Measurements from ENCODE around the gene ZNF184.

Gene ZNF184

GRCh38 chr6:27495386-27496135 is 22.7 kb upstream of the ZNF184 start:
- Mint-ChIP-seq H3K4me3 (peak overlapping the region; percentile 77 to 78), H3K4me1 (peaks cover 17% of the 10 kb centered on the region), H3K27me3 (peaks cover 72% of the 10 kb centered on the region), H3K9me3 (no peaks in the 10 kb centered on the region), H3K27ac (peak overlapping the region in 1 of 2 donors; percentile 95)
- ATAC-seq (peak; percentile 97), DNase-seq (peak; percentile 55 to 83)

- DNase-seq (no peak), ATAC-seq (no peak)
- Mint-ChIP-seq H3K27ac (peak overlapping the region in 1 of 2 donors; percentile 95), H3K9me3 (no peaks in the 10 kb centered on the region), H3K27me3 (peaks cover 66% of the 10 kb centered on the region), H3K4me1 (peaks cover 17% of the 10 kb centered on the region), H3K4me3 (peak overlapping the region; percentile 77 to 78)
Measured at GRCh38 chr6:27494987-27495385, 22.1 kb upstream of the ZNF184 start.

GRCh38 chr6:27494103-27494502 is 21.2 kb upstream of the ZNF184 start:
- DNase-seq (no peak), ATAC-seq (no peak)
- H3K4me3 Mint-ChIP-seq: no peak overlapping the region
- no peaks in the 10 kb centered on the region for H3K9me3 Mint-ChIP-seq
- H3K27me3 Mint-ChIP-seq: peaks cover 58% of the 10 kb centered on the region
- H3K27ac Mint-ChIP-seq: no peak overlapping the region
- H3K4me1 Mint-ChIP-seq: peaks cover 17% of the 10 kb centered on the region

GRCh38 chr6:27492631-27493190 is 19.8 kb upstream of the ZNF184 start:
- DNase-seq (no peak), ATAC-seq (no peak)
- Mint-ChIP-seq H3K4me3 (no peak overlapping the region), H3K4me1 (peaks cover 17% of the 10 kb centered on the region), H3K9me3 (no peaks in the 10 kb centered on the region), H3K27ac (no peak overlapping the region), H3K27me3 (peaks cover 47% of the 10 kb centered on the region)

GRCh38 chr6:27479319-27480182 is 6.6 kb upstream of the ZNF184 start:
- no peak overlapping the region for H3K4me3 Mint-ChIP-seq
- H3K27me3 Mint-ChIP-seq: no peaks in the 10 kb centered on the region
- H3K4me1 Mint-ChIP-seq: peaks cover 5% of the 10 kb centered on the region
- no peaks in the 10 kb centered on the region for H3K9me3 Mint-ChIP-seq
- ATAC-seq (peak; percentile 77), DNase-seq (peak; percentile 87 to 88)
- H3K27ac Mint-ChIP-seq: no peak overlapping the region

- no peak overlapping the region for H3K4me3 Mint-ChIP-seq
- no peaks in the 10 kb centered on the region for H3K27me3 Mint-ChIP-seq
- ATAC-seq (peak; percentile 88), DNase-seq (peak; percentile 83 to 91)
- peaks cover 5% of the 10 kb centered on the region for H3K4me1 Mint-ChIP-seq
- H3K27ac Mint-ChIP-seq: no peak overlapping the region
- H3K9me3 Mint-ChIP-seq: no peaks in the 10 kb centered on the region
Measured at GRCh38 chr6:27478706-27479318, 5.9 kb upstream of the ZNF184 start.

- H3K4me3 Mint-ChIP-seq: no peak overlapping the region
- no peaks in the 10 kb centered on the region for H3K9me3 Mint-ChIP-seq
- peaks cover 5% of the 10 kb centered on the region for H3K4me1 Mint-ChIP-seq
- ATAC-seq (peak; percentile 14), DNase-seq (peak in 1 of 2 donors; percentile 11)
- no peak overlapping the region for H3K27ac Mint-ChIP-seq
- H3K27me3 Mint-ChIP-seq: no peaks in the 10 kb centered on the region
Measured at GRCh38 chr6:27478141-27478705, 5.3 kb upstream of the ZNF184 start.

- Mint-ChIP-seq H3K27ac (no peak overlapping the region), H3K4me3 (no peak overlapping the region), H3K27me3 (no peaks in the 10 kb centered on the region), H3K9me3 (no peaks in the 10 kb centered on the region), H3K4me1 (peaks cover 5% of the 10 kb centered on the region)
- no peak for ATAC-seq
- DNase-seq: no peak
Measured at GRCh38 chr6:27477318-27478013, 4.6 kb upstream of the ZNF184 start.

GRCh38 chr6:27476090-27476489 is 3.2 kb upstream of the ZNF184 start:
- H3K4me3 Mint-ChIP-seq: no peak overlapping the region
- H3K27ac Mint-ChIP-seq: no peak overlapping the region
- DNase-seq (no peak), ATAC-seq (no peak)
- H3K27me3 Mint-ChIP-seq: no peaks in the 10 kb centered on the region
- H3K9me3 Mint-ChIP-seq: no peaks in the 10 kb centered on the region
- peaks cover 15% of the 10 kb centered on the region for H3K4me1 Mint-ChIP-seq

GRCh38 chr6:27474672-27475071 is 1.8 kb upstream of the ZNF184 start:
- H3K4me1 Mint-ChIP-seq: peaks cover 28% of the 10 kb centered on the region
- no peak for ATAC-seq
- DNase-seq: no peak
- no peaks in the 10 kb centered on the region for H3K27me3 Mint-ChIP-seq
- H3K9me3 Mint-ChIP-seq: no peaks in the 10 kb centered on the region
- no peak overlapping the region for H3K4me3 Mint-ChIP-seq
- no peak overlapping the region for H3K27ac Mint-ChIP-seq

- ATAC-seq: no peak
- Mint-ChIP-seq H3K27ac (no peak overlapping the region), H3K4me1 (peaks cover 34% of the 10 kb centered on the region)
Measured at GRCh38 chr6:27474172-27474465, 1.2 kb upstream of the ZNF184 start.

GRCh38 chr6:27472182-27472616 is 706 bp downstream of the ZNF184 start:
- H3K27ac Mint-ChIP-seq: peak overlapping the region; percentile 97
- peaks cover 45% of the 10 kb centered on the region for H3K4me1 Mint-ChIP-seq
- peak overlapping the region; percentile 88 to 95 for H3K4me3 Mint-ChIP-seq
- DNase-seq (peak in 1 of 2 donors; percentile 73), ATAC-seq (peak; percentile 78)
- no peaks in the 10 kb centered on the region for H3K9me3 Mint-ChIP-seq
- H3K27me3 Mint-ChIP-seq: no peaks in the 10 kb centered on the region

More at GRCh38 chr6:27474172-27474465, 1.2 kb upstream of the ZNF184 start:
- no peak for DNase-seq
- H3K9me3 Mint-ChIP-seq: no peaks in the 10 kb centered on the region
- H3K4me3 Mint-ChIP-seq: peak overlapping the region; percentile 88 to 95
- H3K27me3 Mint-ChIP-seq: no peaks in the 10 kb centered on the region

- Mint-ChIP-seq H3K27ac (peak overlapping the region; percentile 28 to 86), H3K27me3 (no peaks in the 10 kb centered on the region), H3K4me3 (peak overlapping the region; percentile 88 to 95), H3K9me3 (no peaks in the 10 kb centered on the region), H3K4me1 (peaks cover 51% of the 10 kb centered on the region)
- DNase-seq (no peak), ATAC-seq (no peak)
Measured at GRCh38 chr6:27471365-27472115, 1.4 kb downstream of the ZNF184 start.

- Mint-ChIP-seq H3K27ac (no peak overlapping the region), H3K27me3 (no peaks in the 10 kb centered on the region), H3K4me3 (peak overlapping the region in 1 of 2 donors; percentile 57), H3K4me1 (peaks cover 54% of the 10 kb centered on the region), H3K9me3 (no peaks in the 10 kb centered on the region)
- DNase-seq (no peak), ATAC-seq (no peak)
Measured at GRCh38 chr6:27470023-27470422, 2.9 kb downstream of the ZNF184 start.

All from stimulated activated naive CD8-positive, alpha-beta T cell treated with anti-CD3 and anti-CD28 coated beads, Interleukin-15, amount 100 ng/mL, for 72 hours (primary cell).